T-helper 1 cell treated with Interleukin-12 subunit alpha and Interleukin-12 subunit beta and Interleukin-4 antibody, amounts not matched to agents 30 ng/mL and 1 ng/mL, for 36 hours (primary cell): Measurements from ENCODE around the gene SULT1C2. TPM values are rescaled to one million over a fixed set of nuclear protein-coding genes. Genes with fewer than 3 reads are reported as not detected.
"Not testable (repeated sequence)": the region's sequence is repeated elsewhere in the genome, so short reads cannot be mapped to it uniquely, and the experiment has no call there.

Experiments
- intact Hi-C: fragments of 100-400 bp; cut with micrococcal nuclease; formaldehyde crosslinking; loops from one replicate; pipeline ENCODE4 v1.15.1; 2024
- total RNA-seq: library from RNA; stranded (reverse); gene quantifications from 2 replicates; pipeline ENCODE4 v1.2.3, GENCODE V29; 2022

The SULT1C2 gene
- total RNA-seq, 1 donor from 2014 or later, result not detected

GRCh38 chr2:108351889-108352288 lies 63.2 kb downstream of the SULT1C2 start:
- intact Hi-C loops, result no loop called here

- intact Hi-C loops, result no loop called here
Measured at GRCh38 chr2:108354136-108354535, 65.4 kb downstream of the SULT1C2 start.

GRCh38 chr2:108355906-108356734 lies 67.4 kb downstream of the SULT1C2 start:
- intact Hi-C loops, result no loop called here

- intact Hi-C loops, result not testable (repeated sequence)
Measured at GRCh38 chr2:108359336-108359735, 70.6 kb downstream of the SULT1C2 start.

Other genes with a start within 250 kb of the SULT1C2 start
- not detected in 2 replicates for gene SULT1C3, start 48.9 kb upstream of the SULT1C2 start, total RNA-seq
- gene SULT1C4, start 89.1 kb downstream of the SULT1C2 start, total RNA-seq, result not detected in 2 replicates
- 48.2 and 49.9 TPM in 2 replicates for gene GCC2, start 160.3 kb downstream of the SULT1C2 start, total RNA-seq
- 81.0 and 82.2 TPM in 2 replicates for gene LIMS1, start 245.6 kb downstream of the SULT1C2 start, total RNA-seq